Fibroblast of lung (primary cell): ENCODE measurements around the gene EPC2.

Experiments
- CTCF ChIP-seq, 2 donors: IDR thresholded peaks in 1 of 2; conservative IDR thresholded peaks in 1 of 2; 1 replicate in 1 of 2; 2 replicates in 1 of 2; pipeline ENCODE4 v1.5.1; 2011 to 2012; ENCODE audit warnings: low read length in 2 of 2, control low read depth in 1 of 2, inconsistent platforms in 1 of 2, low read depth in 1 of 2, mild to moderate bottlenecking in 1 of 2
- EZH2 ChIP-seq: IDR thresholded peaks from 2 replicates; pipeline ENCODE4 v1.5.1; 2012; ENCODE audit warnings: low read length, control low read depth, mild to moderate bottlenecking; ENCODE audit errors: missing control alignments

GRCh38 chr2:148737742-148738141 is 93.2 kb downstream of the EPC2 start:
- no peak for TF ChIP-seq CTCF (conservative IDR thresholded peaks at IDR 0.05 in 1 of 2, IDR thresholded peaks at IDR 0.05 in 1 of 2; ENCODE audit: low read depth in 1 of 2, low read length in 2 of 2)
- TF ChIP-seq EZH2: no peak
